ENCODE results near the gene USP48.

USP48 gene

DNA sequence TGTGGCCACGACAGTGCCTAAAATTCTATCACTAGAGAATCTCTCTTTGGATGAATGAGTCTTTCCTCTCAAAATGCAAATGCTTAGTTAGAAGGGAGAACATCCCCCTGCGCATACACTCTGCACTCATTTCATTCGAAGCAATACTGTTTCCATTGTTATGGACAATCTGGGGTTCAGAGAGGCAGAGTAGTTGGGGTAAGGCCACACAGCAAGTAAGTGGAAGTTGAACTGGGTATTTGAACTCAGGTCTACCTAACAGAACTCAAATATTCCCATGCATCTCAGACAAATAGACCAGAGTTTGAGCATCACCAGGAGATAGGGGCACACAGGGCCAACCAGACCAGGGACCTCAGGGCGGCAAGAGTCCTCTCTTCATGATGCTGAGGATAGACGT, 139.3 kb downstream of the USP48 start:
- DNase-seq = no peak
- Histone ChIP-seq H3K36me3 (peaks cover 6% of the 10 kb centered on the region), H3K9me3 (ENCODE audit: severe bottlenecking) (no peaks in the 10 kb centered on the region), H3K27me3 (ENCODE audit: insufficient read depth, low read depth, severe bottlenecking) (no peaks in the 10 kb centered on the region), H3K4me3 (ENCODE audit: low read depth, low read length) (no peak overlapping the region), H3K27ac (no peak overlapping the region)
- TF ChIP-seq CTCF (IDR thresholded peaks at IDR 0.05; ENCODE audit: low read depth, low read length) = no peak

GRCh38 chr1:21641967-21642739, 140.8 kb downstream of the USP48 start:
- no peak for DNase-seq
- Histone ChIP-seq H3K4me3 (ENCODE audit: low read depth, low read length) (no peak overlapping the region), H3K27me3 (ENCODE audit: insufficient read depth, low read depth, severe bottlenecking) (no peaks in the 10 kb centered on the region), H3K36me3 (peaks cover 1% of the 10 kb centered on the region; the same call in 1 of the 2 replicates), H3K27ac (no peak overlapping the region), H3K9me3 (ENCODE audit: severe bottlenecking) (no peaks in the 10 kb centered on the region)
- no peak for TF ChIP-seq CTCF (IDR thresholded peaks at IDR 0.05; ENCODE audit: low read depth, low read length)

GRCh38 chr1:21641537-21641936, 141.4 kb downstream of the USP48 start:
- Histone ChIP-seq H3K4me3 (ENCODE audit: low read depth, low read length) (no peak overlapping the region), H3K36me3 (no peaks in the 10 kb centered on the region), H3K27ac (no peak overlapping the region), H3K27me3 (ENCODE audit: insufficient read depth, low read depth, severe bottlenecking) (no peaks in the 10 kb centered on the region), H3K9me3 (ENCODE audit: severe bottlenecking) (no peaks in the 10 kb centered on the region)
- no peak for TF ChIP-seq CTCF (IDR thresholded peaks at IDR 0.05; ENCODE audit: low read depth, low read length)
- DNase-seq = no peak

DNA sequence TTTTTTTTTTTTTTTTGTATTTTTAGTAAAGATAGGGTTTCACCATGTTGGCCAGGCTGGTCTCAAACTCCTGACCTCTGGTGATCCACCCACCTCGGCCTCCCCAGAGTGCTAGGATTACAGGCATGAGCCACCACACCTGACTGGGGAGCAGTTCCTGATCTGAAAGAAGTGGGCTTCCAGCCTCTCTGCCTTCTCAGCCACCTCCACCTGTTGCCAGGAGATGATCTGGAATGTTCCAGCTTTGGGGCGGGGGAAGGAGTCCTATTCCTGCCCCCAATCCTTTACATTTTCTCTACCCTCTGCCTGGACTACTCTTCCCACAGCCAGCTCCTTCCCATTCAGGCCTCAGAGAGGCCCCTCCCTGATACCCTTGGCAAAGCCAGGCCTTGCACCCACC, 141.9 kb downstream of the USP48 start:
- no peak for TF ChIP-seq CTCF (IDR thresholded peaks at IDR 0.05; ENCODE audit: low read depth, low read length)
- no peak overlapping the region for H3K4me3 ChIP-seq (ENCODE audit: low read depth, low read length)
- H3K27me3 ChIP-seq (ENCODE audit: insufficient read depth, low read depth, severe bottlenecking) = no peaks in the 10 kb centered on the region
- H3K27ac ChIP-seq = no peak overlapping the region
- H3K36me3 ChIP-seq = 0 out of 2 replicates have a peak, but pooled peaks cover 4% of the 10 kb centered on the region
- no peak for DNase-seq
- no peaks in the 10 kb centered on the region for H3K9me3 ChIP-seq (ENCODE audit: severe bottlenecking)

DNA sequence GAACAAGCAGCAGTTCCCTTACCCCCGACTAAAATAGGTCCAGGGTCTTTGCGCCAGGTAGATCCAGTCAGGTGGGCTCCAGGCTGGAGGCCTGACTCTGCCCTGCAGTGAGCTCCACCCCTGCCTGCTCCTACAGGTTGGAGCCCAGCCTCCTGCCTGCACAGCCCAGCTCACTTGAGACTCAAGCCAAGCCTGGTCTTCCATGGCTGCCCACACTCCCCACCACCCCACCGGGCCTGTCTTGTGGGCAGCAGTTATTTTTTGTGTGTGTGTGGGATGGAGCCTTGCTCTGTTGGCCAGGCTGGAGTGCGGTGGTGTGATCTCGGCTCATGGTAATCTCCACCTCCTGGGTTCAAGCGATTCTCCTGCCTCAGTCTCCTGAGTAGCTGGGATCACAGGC, 142.3 kb downstream of the USP48 start:
- H3K27me3 ChIP-seq (ENCODE audit: insufficient read depth, low read depth, severe bottlenecking) = no peaks in the 10 kb centered on the region
- H3K27ac ChIP-seq = no peak overlapping the region
- no peak for TF ChIP-seq CTCF (IDR thresholded peaks at IDR 0.05; ENCODE audit: low read depth, low read length)
- no peak overlapping the region for H3K4me3 ChIP-seq (ENCODE audit: low read depth, low read length)
- no peaks in the 10 kb centered on the region for H3K9me3 ChIP-seq (ENCODE audit: severe bottlenecking)
- H3K36me3 ChIP-seq = 0 out of 2 replicates have a peak, but pooled peaks cover 5% of the 10 kb centered on the region
- no peak for DNase-seq
